ENCODE measurements around the gene RGS21. TPM values are rescaled to one million over a fixed set of nuclear protein-coding genes. Genes with fewer than 3 reads are reported as not detected.

RGS21 gene
- polyA plus RNA-seq, 1 of the 3 experiments (the other 2 are of a cell fraction) = not detected

GRCh38 chr1:192357924-192358323 lies 41.1 kb downstream of the RGS21 start:
- Histone ChIP-seq H3K27me3 (ENCODE audit: insufficient read depth) (peaks cover 7% of the 10 kb centered on the region; the same call in 1 of the 2 replicates), H3F3A (replicated peaks; ENCODE audit: insufficient read depth) (no peaks in the 10 kb centered on the region), H3K79me2 (ENCODE audit: insufficient read depth) (no peaks in the 10 kb centered on the region), H3K4me1 (ENCODE audit: control insufficient read depth in 1 of 2, insufficient read depth in 2 of 2, low read depth in 1 of 2, low read length in 1 of 2) (no peaks in the 10 kb centered on the region), H3K4me3 (ENCODE audit: low read depth in 2 of 2, low read length in 1 of 2) (no peak overlapping the region), H3K9me2 (peaks cover 4% of the 10 kb centered on the region; the same call in 1 of the 2 replicates), H2AFZ (ENCODE audit: low read depth) (no peak overlapping the region), H4K20me1 (ENCODE audit: insufficient read depth) (no peaks in the 10 kb centered on the region), H3K27ac (ENCODE audit: low read depth in 2 of 2, low read length in 1 of 2) (no peak overlapping the region), H3K36me3 (replicated peaks in 1 of 2; ENCODE audit: control insufficient read depth in 1 of 2, insufficient read depth in 2 of 2, low read length in 1 of 2) (peaks cover 0 to 2% of the 10 kb centered on the region in 2 experiments), H3K4me2 (no peak overlapping the region), H3K9me3 (no peaks in the 10 kb centered on the region), H3K9ac (no peak overlapping the region)
- CTCF ChIA-PET = interaction anchor here (1.2 kb wide), 1 partner anchor 9 kb away, joined by 3 read pairs; no protein-coding TSS in a partner anchor
- WGBS (ENCODE audit: low lambda C conversion rate) = 5% methylated on average over 4 of the region's 4 CpGs
- DNase-seq = no peak
- POLR2A ChIA-PET = no interaction called here
- 0 out of 2 replicates have a peak, but pooled peaks have one; percentile 8 for TF ChIP-seq TCF12 (IDR thresholded peaks at IDR 0.05)
- no peak for TF ChIP-seq NRF1 (IDR thresholded peaks at IDR 0.05; ENCODE audit: low read depth, low read length)
- TF ChIP-seq IRF3 (IDR thresholded peaks at IDR 0.05; ENCODE audit: low read depth, low read length) = no peak

GRCh38 chr1:192358402-192358801 lies 41.6 kb downstream of the RGS21 start:
- no peak overlapping the region for H3K4me2 ChIP-seq
- H2AFZ ChIP-seq (ENCODE audit: low read depth) = no peak overlapping the region
- H3K79me2 ChIP-seq (ENCODE audit: insufficient read depth) = no peaks in the 10 kb centered on the region
- H3K4me3 ChIP-seq (ENCODE audit: low read depth in 2 of 2, low read length in 1 of 2) = no peak overlapping the region
- H3F3A ChIP-seq (replicated peaks; ENCODE audit: insufficient read depth) = no peaks in the 10 kb centered on the region
- ChIA-PET CTCF (no interaction called here), POLR2A (no interaction called here)
- H3K9me2 ChIP-seq = no peaks in the 10 kb centered on the region
- H3K9ac ChIP-seq = no peak overlapping the region
- H3K27me3 ChIP-seq (ENCODE audit: insufficient read depth) = peaks cover 7% of the 10 kb centered on the region; the same call in 1 of the 2 replicates
- DNase-seq = no peak
- TF ChIP-seq MXI1 (IDR thresholded peaks at IDR 0.05; ENCODE audit: low read depth, low read length) (no peak), IRF3 (IDR thresholded peaks at IDR 0.05; ENCODE audit: low read depth, low read length) (no peak)
- no peaks in the 10 kb centered on the region for H3K4me1 ChIP-seq (ENCODE audit: control insufficient read depth in 1 of 2, insufficient read depth in 2 of 2, low read depth in 1 of 2, low read length in 1 of 2)
- no peak overlapping the region for H3K27ac ChIP-seq (ENCODE audit: low read depth in 2 of 2, low read length in 1 of 2)
- 61% methylated on average over 3 of the region's 3 CpGs for WGBS (ENCODE audit: low lambda C conversion rate)
- H3K9me3 ChIP-seq = no peaks in the 10 kb centered on the region
- H4K20me1 ChIP-seq (ENCODE audit: insufficient read depth) = no peaks in the 10 kb centered on the region
- no peaks in the 10 kb centered on the region for H3K36me3 ChIP-seq (replicated peaks in 1 of 2; ENCODE audit: control insufficient read depth in 1 of 2, insufficient read depth in 2 of 2, low read length in 1 of 2)

- H3K9me2 ChIP-seq = no peaks in the 10 kb centered on the region
- ChIA-PET POLR2A (no interaction called here), CTCF (no interaction called here)
- H4K20me1 ChIP-seq (ENCODE audit: insufficient read depth) = no peaks in the 10 kb centered on the region
- no peak overlapping the region for H3K4me2 ChIP-seq
- H2AFZ ChIP-seq (ENCODE audit: low read depth) = no peak overlapping the region
- 39% methylated on average over 1 of the region's 1 CpG for WGBS (ENCODE audit: low lambda C conversion rate)
- H3K27me3 ChIP-seq (ENCODE audit: insufficient read depth) = peaks cover 7% of the 10 kb centered on the region; the same call in 1 of the 2 replicates
- no peaks in the 10 kb centered on the region for H3F3A ChIP-seq (replicated peaks; ENCODE audit: insufficient read depth)
- no peaks in the 10 kb centered on the region for H3K79me2 ChIP-seq (ENCODE audit: insufficient read depth)
- no peak overlapping the region for H3K27ac ChIP-seq (ENCODE audit: low read depth in 2 of 2, low read length in 1 of 2)
- TF ChIP-seq TAF1 (IDR thresholded peaks at IDR 0.05; ENCODE audit: borderline replicate concordance, low read depth, low read length) = no peak
- TF ChIP-seq FOSL2 (IDR thresholded peaks at IDR 0.05; ENCODE audit: borderline replicate concordance, low read depth) = no peak
- no peak for TF ChIP-seq REST (IDR thresholded peaks at IDR 0.05; ENCODE audit: low read depth, low read length)
- H3K4me3 ChIP-seq (ENCODE audit: low read depth in 2 of 2, low read length in 1 of 2) = no peak overlapping the region
- H3K4me1 ChIP-seq (ENCODE audit: control insufficient read depth in 1 of 2, insufficient read depth in 2 of 2, low read depth in 1 of 2, low read length in 1 of 2) = no peaks in the 10 kb centered on the region
- no peak for DNase-seq
- H3K9ac ChIP-seq = no peak overlapping the region
- H3K36me3 ChIP-seq (replicated peaks in 1 of 2; ENCODE audit: control insufficient read depth in 1 of 2, insufficient read depth in 2 of 2, low read length in 1 of 2) = no peaks in the 10 kb centered on the region
- H3K9me3 ChIP-seq = no peaks in the 10 kb centered on the region
Observed at GRCh38 chr1:192358822-192359221, 42.0 kb downstream of the RGS21 start.

Measured in SK-N-SH (cell line).